Stimulated activated CD8-positive, alpha-beta memory T cell treated with anti-CD3 and anti-CD28 coated beads, Interleukin-2, amount 100 ng/mL, for 48 hours (primary cell): ENCODE results near the gene TRPV3.
"Not testable (repeated sequence)": the region's sequence is repeated elsewhere in the genome, so short reads cannot be mapped to it uniquely, and the experiment has no call there.

Experiments
- DNase-seq, 2 donors: peaks; one replicate each; pipeline ENCODE4 v3.0.0-alpha.2; 2020; ENCODE audit warnings: low read depth in 2 of 2

Gene TRPV3

DNA sequence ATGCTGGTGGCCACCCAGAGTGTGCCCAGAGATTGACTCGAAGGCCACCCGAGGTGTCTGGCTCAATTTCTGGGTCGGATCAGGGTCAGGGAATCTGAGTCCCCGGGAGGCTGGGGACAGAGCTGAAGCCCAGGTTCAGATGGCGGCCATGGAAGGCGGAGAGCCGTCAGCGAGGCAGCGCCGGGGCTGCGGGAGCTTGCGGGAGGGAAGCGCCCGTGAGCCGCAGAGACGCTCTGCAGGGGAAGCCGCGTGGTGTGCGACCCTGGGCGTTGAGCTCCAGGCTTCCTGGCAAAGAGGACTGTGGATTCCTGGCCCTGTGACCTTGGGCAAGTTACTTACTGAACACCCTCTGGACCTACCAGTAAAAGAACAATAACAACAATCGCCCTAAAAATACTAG lies 85.5 kb downstream of the TRPV3 start:
- no peak for DNase-seq

DNA sequence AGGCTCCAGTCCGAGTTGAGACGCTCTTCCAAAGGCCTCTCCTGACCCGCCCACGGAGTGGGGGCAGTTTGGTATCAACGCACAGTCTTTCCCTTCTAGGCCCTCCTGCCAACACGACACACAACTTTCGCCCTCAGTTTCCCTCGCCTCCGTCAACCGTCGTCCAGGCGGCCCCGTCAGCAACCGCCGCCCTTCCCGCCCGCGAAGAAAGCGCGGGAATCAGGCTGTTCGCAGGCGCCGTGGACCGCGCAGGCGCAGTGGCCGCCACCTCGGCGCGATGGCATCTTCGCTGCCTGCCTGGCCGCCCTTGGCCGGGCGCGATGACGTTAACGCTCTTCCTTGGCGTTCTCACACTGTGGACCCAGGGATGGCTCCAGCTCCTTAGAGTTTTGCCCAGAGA lies 86.0 kb downstream of the TRPV3 start, which contains the start of gene SPATA22:
Gene SPATA22 (minus strand): TSS at position 221 of the 400 bp plus-strand sequence. CDS start 2,494 bp downstream, outside the sequence.
- DNase-seq = no peak

DNA sequence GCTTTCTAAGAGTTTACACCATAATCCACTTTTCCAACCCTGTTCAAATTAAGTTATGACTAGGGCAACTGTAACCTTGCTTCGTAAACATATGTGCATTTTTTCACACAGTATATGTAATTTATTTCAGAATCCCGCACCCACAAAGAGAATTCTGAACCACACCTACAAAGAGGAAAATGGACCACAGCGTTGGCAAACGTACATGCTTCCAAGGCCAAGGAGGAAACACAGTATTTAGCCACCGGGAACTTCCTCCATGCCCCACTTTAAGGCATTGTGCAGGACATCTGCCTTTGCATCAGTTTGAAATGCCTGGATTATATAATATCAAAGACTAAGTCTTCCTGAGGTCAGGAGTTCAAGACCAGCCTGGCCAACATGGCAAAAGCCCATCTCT lies 88.1 kb downstream of the TRPV3 start:
- DNase-seq = no peak

DNA sequence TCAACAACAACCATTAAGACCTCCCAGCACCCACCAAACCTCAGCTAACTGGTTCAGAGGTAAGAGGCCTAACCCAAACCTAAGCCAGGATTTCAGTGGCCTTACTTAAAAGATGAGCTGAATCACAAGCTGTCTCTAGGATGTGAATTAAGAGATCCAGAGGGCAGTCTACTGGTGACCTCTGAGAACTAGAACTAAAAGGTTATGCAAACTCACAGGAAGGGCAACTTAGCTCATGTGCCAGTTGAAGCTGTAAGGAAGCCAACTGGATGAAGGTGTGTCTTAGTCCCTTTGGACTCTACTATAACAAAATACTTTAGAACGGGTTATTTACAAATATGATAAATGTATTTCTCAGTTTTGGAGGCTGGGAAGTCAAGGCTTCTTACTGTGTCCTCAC lies 91.3 kb downstream of the TRPV3 start:
- not testable (repeated sequence) for DNase-seq
